HUES6 (cell line): Measurements from ENCODE around the gene SEPTIN10.
"Not testable (repeated sequence)": the region's sequence is repeated elsewhere in the genome, so short reads cannot be mapped to it uniquely, and the experiment has no call there.

ENCODE experiments used
- H3K27ac ChIP-seq: 2 replicates; pipeline ENCODE4 v1.7.0; 2013; ENCODE audit warnings: low read depth, mild to moderate bottlenecking, low read length, inconsistent platforms
- H3K27me3 ChIP-seq: 2 replicates; pipeline ENCODE4 v1.6.1; 2013; ENCODE audit warnings: low read length; ENCODE audit not compliant: control insufficient read depth, insufficient read depth
- H3K36me3 ChIP-seq: 2 replicates; pipeline ENCODE4 v1.6.1; 2013; ENCODE audit warnings: low read length; ENCODE audit not compliant: control insufficient read depth, insufficient read depth
- H3K4me1 ChIP-seq: 2 replicates; pipeline ENCODE4 v1.6.1; 2013; ENCODE audit warnings: low read length; ENCODE audit not compliant: control insufficient read depth, insufficient read depth
- H3K4me3 ChIP-seq: 2 replicates; pipeline ENCODE4 v1.5.1; 2013; ENCODE audit warnings: low read depth, low read length
- H3K9ac ChIP-seq: one replicate; pipeline ENCODE4 v1.6.1; 2013; ENCODE audit warnings: mild to moderate bottlenecking, low read length
- H3K9me3 ChIP-seq: 2 replicates; pipeline ENCODE4 v1.6.1; 2013; ENCODE audit warnings: low read depth, low read length; ENCODE audit not compliant: control insufficient read depth, insufficient read depth

SEPTIN10 gene

DNA sequence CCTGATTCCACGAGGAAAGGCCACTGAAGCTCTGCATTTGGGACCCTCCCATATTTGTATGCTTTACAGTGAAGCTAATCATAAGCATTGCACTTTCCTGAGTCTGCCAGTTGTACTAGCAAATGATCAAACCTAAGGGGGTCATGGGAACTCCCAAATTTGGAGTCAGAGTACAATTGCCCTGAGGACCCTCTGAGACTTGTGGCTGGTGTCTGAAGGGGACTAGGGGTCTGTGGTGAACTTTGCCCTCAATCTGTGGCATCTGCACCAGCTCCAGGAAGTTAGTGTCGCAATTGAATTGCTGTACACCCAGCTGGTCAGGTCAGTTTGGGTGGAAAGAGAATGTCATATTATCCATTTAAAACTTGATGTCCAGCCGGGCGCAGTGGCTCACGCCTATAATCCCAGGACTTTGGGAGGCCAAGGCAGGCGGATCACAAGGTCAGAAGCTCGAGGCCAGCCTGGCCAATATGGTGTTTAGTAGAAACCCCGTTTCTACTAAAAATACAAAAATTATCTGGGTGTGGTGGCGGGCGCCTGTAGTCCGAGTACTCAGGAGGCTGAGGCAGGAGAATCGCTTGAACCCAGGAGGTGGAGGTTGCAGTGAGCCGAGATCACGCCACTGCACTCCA lies 18.5 kb upstream of the SEPTIN10 start:
- no peak overlapping the region for H3K4me3 ChIP-seq
- H3K4me1 ChIP-seq = no peaks in the 10 kb centered on the region
- no peaks in the 10 kb centered on the region for H3K9me3 ChIP-seq
- H3K9ac ChIP-seq = no peak overlapping the region
- no peaks in the 10 kb centered on the region for H3K27me3 ChIP-seq
- H3K27ac ChIP-seq = no peak overlapping the region
- no peaks in the 10 kb centered on the region for H3K36me3 ChIP-seq

DNA sequence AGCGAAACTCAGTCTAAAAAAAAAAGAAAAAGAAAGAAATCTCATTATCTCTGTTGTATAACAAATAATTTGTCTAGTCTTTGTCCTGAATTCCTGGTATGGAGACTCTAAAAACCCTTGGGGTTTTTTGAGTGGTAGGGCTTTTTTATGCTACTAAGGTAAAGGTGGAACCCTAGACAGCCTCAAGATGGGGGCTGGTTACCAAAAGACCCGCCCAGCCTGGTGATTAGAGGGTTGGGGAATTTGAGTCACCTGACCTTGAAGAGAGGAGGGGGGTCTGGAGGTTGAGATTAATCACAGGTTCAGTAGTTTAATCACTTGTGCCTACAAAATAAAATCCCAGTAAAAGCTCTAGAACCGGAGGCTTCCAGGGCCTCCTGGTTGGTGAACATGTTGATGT lies 18.0 kb upstream of the SEPTIN10 start:
- H3K9me3 ChIP-seq = no peaks in the 10 kb centered on the region
- H3K4me1 ChIP-seq = no peaks in the 10 kb centered on the region
- H3K4me3 ChIP-seq = no peak overlapping the region
- H3K27ac ChIP-seq = no peak overlapping the region
- H3K36me3 ChIP-seq = no peaks in the 10 kb centered on the region
- H3K9ac ChIP-seq = no peak overlapping the region
- no peaks in the 10 kb centered on the region for H3K27me3 ChIP-seq

GRCh38 chr2:109630441-109631430 lies 17.0 kb upstream of the SEPTIN10 start:
- Histone ChIP-seq H3K4me1 (no peaks in the 10 kb centered on the region), H3K36me3 (no peaks in the 10 kb centered on the region), H3K27ac (no peak overlapping the region), H3K9ac (no peak overlapping the region), H3K27me3 (no peaks in the 10 kb centered on the region), H3K9me3 (no peaks in the 10 kb centered on the region), H3K4me3 (no peak overlapping the region)

DNA sequence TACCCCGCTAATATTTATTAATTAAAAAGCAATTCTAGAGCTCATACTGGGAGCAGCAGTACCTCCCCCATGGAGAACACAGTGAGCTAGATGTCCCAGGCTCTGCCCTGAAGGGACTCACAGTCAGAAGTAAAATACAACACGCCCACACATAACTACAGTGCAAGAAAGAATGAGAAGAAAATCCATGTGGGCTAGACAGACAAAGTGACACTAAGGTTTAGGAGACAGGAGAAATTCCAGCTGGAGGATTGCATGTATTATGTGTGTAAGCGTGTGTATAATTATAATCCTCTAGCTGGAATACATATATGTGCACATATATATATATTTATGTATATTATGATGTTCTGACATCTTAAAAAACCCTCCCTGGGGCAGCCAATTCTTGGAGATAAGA lies 16.1 kb upstream of the SEPTIN10 start:
- Histone ChIP-seq H3K27ac (no peak overlapping the region), H3K9ac (no peak overlapping the region), H3K36me3 (no peaks in the 10 kb centered on the region), H3K4me1 (no peaks in the 10 kb centered on the region), H3K9me3 (no peaks in the 10 kb centered on the region), H3K27me3 (no peaks in the 10 kb centered on the region), H3K4me3 (no peak overlapping the region)

DNA sequence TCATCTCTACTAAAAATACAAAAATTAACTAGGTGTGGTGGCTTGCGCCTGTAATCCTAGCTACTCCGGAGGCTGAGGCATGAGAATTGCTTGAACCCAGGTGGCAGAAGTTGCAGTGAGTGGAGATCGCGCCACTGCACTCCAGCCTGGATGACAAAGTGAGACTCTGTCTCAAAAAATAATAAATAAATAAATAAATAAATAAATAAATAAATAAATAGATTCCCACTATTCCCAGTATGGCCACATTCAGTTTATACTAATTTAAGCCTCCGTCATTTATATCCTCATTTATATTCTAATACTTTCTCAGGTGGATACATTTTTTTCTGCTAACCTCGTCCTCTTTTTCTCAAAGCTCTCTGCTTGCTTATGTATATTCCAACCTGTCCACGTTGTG lies 14.6 kb upstream of the SEPTIN10 start:
- not testable (repeated sequence) for H3K27me3 ChIP-seq, H3K36me3 ChIP-seq, H3K4me3 ChIP-seq, H3K27ac ChIP-seq, H3K9me3 ChIP-seq, H3K9ac ChIP-seq, H3K4me1 ChIP-seq

- Histone ChIP-seq H3K27me3 (no peaks in the 10 kb centered on the region), H3K27ac (no peak overlapping the region), H3K9ac (no peak overlapping the region), H3K9me3 (no peaks in the 10 kb centered on the region), H3K4me3 (no peak overlapping the region), H3K4me1 (no peaks in the 10 kb centered on the region), H3K36me3 (no peaks in the 10 kb centered on the region)
These were observed 10.6 kb upstream of the SEPTIN10 start for GRCh38 chr2:109624339-109624738.

- no peaks in the 10 kb centered on the region for H3K4me1 ChIP-seq
- H3K4me3 ChIP-seq = no peak overlapping the region
- no peak overlapping the region for H3K9ac ChIP-seq
- no peak overlapping the region for H3K27ac ChIP-seq
- no peaks in the 10 kb centered on the region for H3K9me3 ChIP-seq
- no peaks in the 10 kb centered on the region for H3K27me3 ChIP-seq
- H3K36me3 ChIP-seq = no peaks in the 10 kb centered on the region
These were observed 10.2 kb upstream of the SEPTIN10 start for GRCh38 chr2:109623923-109624322.

DNA sequence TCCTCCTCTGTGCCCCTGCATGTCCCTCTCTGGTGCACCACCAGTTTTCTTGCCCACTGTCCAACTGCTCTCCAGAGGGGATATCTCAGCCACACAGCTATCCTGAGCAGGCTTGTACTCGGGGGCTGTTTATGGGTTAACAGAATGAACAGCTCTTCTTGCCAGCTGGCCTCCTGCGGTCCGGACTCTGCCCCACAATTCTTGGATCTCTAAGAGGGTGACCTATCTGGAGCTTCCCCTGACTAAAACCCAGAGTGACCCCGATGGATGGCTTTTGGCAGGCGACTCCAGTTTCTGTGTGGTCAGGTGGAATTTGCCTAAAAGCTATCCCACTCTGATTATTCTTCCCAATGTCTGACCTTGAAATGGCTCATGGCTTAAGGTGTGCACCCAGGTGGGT lies 9.5 kb upstream of the SEPTIN10 start:
- H3K4me1 ChIP-seq = no peaks in the 10 kb centered on the region

GRCh38 chr2:109619032-109619615 lies 5.4 kb upstream of the SEPTIN10 start:
- H3K36me3 ChIP-seq = no peaks in the 10 kb centered on the region
- peaks cover 12% of the 10 kb centered on the region for H3K27me3 ChIP-seq
- no peak overlapping the region for H3K9ac ChIP-seq
- no peaks in the 10 kb centered on the region for H3K9me3 ChIP-seq
- H3K4me1 ChIP-seq = peaks cover 10% of the 10 kb centered on the region; the same call in 1 of the 2 replicates
- H3K4me3 ChIP-seq = no peak overlapping the region
- H3K27ac ChIP-seq = no peak overlapping the region

More for the DNA sequence above, 9.5 kb upstream of the SEPTIN10 start:
- H3K27me3 ChIP-seq = no peaks in the 10 kb centered on the region
- no peaks in the 10 kb centered on the region for H3K9me3 ChIP-seq
- H3K27ac ChIP-seq = no peak overlapping the region
- no peak overlapping the region for H3K4me3 ChIP-seq
- H3K36me3 ChIP-seq = no peaks in the 10 kb centered on the region
- no peak overlapping the region for H3K9ac ChIP-seq

GRCh38 chr2:109616184-109616583 lies 2.4 kb upstream of the SEPTIN10 start:
- Histone ChIP-seq H3K27ac (no peak overlapping the region), H3K36me3 (no peaks in the 10 kb centered on the region), H3K9ac (no peak overlapping the region), H3K4me3 (peak overlapping the region; percentile 91), H3K4me1 (peaks cover 18% of the 10 kb centered on the region), H3K9me3 (no peaks in the 10 kb centered on the region), H3K27me3 (peaks cover 12% of the 10 kb centered on the region)

- Histone ChIP-seq H3K4me1 (peaks cover 18% of the 10 kb centered on the region), H3K27me3 (peaks cover 12% of the 10 kb centered on the region), H3K9ac (peak overlapping the region; percentile 84), H3K36me3 (no peaks in the 10 kb centered on the region), H3K9me3 (no peaks in the 10 kb centered on the region), H3K27ac (no peak overlapping the region), H3K4me3 (peak overlapping the region; percentile 91)
These were observed 1.9 kb upstream of the SEPTIN10 start for GRCh38 chr2:109615637-109616144.
